H1 (cell line): ENCODE measurements around the gene LRRC4C.

ENCODE experiments used
- CEBPB ChIP-seq: IDR thresholded peaks from 2 replicates; pipeline ENCODE4 v1.6.1; 2012; ENCODE audit warnings: low read depth, low read length
- CREB1 ChIP-seq: IDR thresholded peaks from 2 replicates; pipeline ENCODE4 v1.6.1; 2012; ENCODE audit warnings: inconsistent platforms
- CTCF ChIP-seq, 3 experiments: IDR thresholded peaks; 1 replicate in 2 of 3; 2 replicates in 1 of 3; pipeline versions ENCODE4 v1.5.1 to v1.6.1; 2011; ENCODE audit warnings: low read length in 3 of 3, mild to moderate bottlenecking in 3 of 3, inconsistent platforms in 2 of 3, low read depth in 1 of 3, moderate library complexity in 1 of 3; ENCODE audit not compliant: insufficient read depth in 1 of 3; ENCODE audit errors: control extremely low read depth in 1 of 3
- EP300 ChIP-seq, 2 experiments: IDR thresholded peaks; 1 replicate in 1 of 2; 2 replicates in 1 of 2; pipeline ENCODE4 v1.6.1; 2011 to 2012; ENCODE audit warnings: low read depth in 2 of 2, low read length in 2 of 2, mild to moderate bottlenecking in 2 of 2, borderline replicate concordance in 1 of 2, inconsistent platforms in 1 of 2, moderate library complexity in 1 of 2
- GTF2F1 ChIP-seq: IDR thresholded peaks from 2 replicates; pipeline ENCODE4 v1.6.1; 2012; ENCODE audit warnings: low read depth, low read length, improper control_type of control experiment, borderline replicate concordance
- POLR2A ChIP-seq, 2 experiments: IDR thresholded peaks; 1 replicate in 1 of 2; 2 replicates in 1 of 2; pipeline ENCODE4 v1.6.1; 2011; ENCODE audit warnings: low read depth in 2 of 2, low read length in 2 of 2, mild to moderate bottlenecking in 2 of 2; ENCODE audit errors: control extremely low read depth in 1 of 2
- RAD21 ChIP-seq, 2 experiments: IDR thresholded peaks in 1 of 2; conservative IDR thresholded peaks in 1 of 2; 2 replicates each; pipeline ENCODE4 v1.6.1; 2011; ENCODE audit warnings: low read depth in 2 of 2, low read length in 2 of 2, improper control_type of control experiment in 1 of 2, inconsistent platforms in 1 of 2, mild to moderate bottlenecking in 1 of 2, moderate library complexity in 1 of 2
- SIN3A ChIP-seq, 2 experiments: IDR thresholded peaks in 1 of 2; conservative IDR thresholded peaks in 1 of 2; 2 replicates each; pipeline ENCODE4 v1.6.1; 2011 to 2012; ENCODE audit warnings: low read length in 2 of 2, improper control_type of control experiment in 1 of 2, low read depth in 1 of 2, mild to moderate bottlenecking in 1 of 2
- SP2 ChIP-seq: IDR thresholded peaks from 2 replicates; pipeline ENCODE4 v1.6.1; 2012; ENCODE audit warnings: mild to moderate bottlenecking, low read length, inconsistent platforms
- SUZ12 ChIP-seq: fragments of 200-600 bp; sonication (generic); IDR thresholded peaks from 2 replicates; pipeline ENCODE4 v1.6.1; 2012; ENCODE audit warnings: mild to moderate bottlenecking, inconsistent platforms, low read length, moderate library complexity, mixed read lengths
- TAF1 ChIP-seq: IDR thresholded peaks from 2 replicates; pipeline ENCODE4 v1.6.1; 2011; ENCODE audit warnings: mild to moderate bottlenecking, low read depth, low read length
- TCF12 ChIP-seq: IDR thresholded peaks from 2 replicates; pipeline ENCODE4 v1.6.1; 2011; ENCODE audit warnings: low read depth, mild to moderate bottlenecking, low read length
- YY1 ChIP-seq: IDR thresholded peaks from 2 replicates; pipeline ENCODE4 v1.6.1; 2011; ENCODE audit warnings: low read depth, mild to moderate bottlenecking, low read length
- ZNF274 ChIP-seq: IDR thresholded peaks from 2 replicates; pipeline ENCODE4 v1.7.0; 2012; ENCODE audit warnings: low read length, borderline replicate concordance; ENCODE audit errors: extremely low read depth

- TF ChIP-seq GTF2F1, result no peak
- TF ChIP-seq CTCF (IDR thresholded peaks at IDR 0.05; ENCODE audit: control extremely low read depth in 1 of 3, insufficient read depth in 1 of 3, low read depth in 1 of 3, low read length in 3 of 3), result peak in 1 of 3 experiments; percentile 5; a peak in 1 of 4 replicates
- TF ChIP-seq RAD21 (IDR thresholded peaks at IDR 0.05 in 1 of 2, conservative IDR thresholded peaks at IDR 0.05 in 1 of 2; ENCODE audit: low read depth in 2 of 2, low read length in 2 of 2), result peak; percentile 22 to 33; a peak in 1 of 4 replicates
- no peak for TF ChIP-seq SIN3A (conservative IDR thresholded peaks at IDR 0.05 in 1 of 2, IDR thresholded peaks at IDR 0.05 in 1 of 2; ENCODE audit: low read depth in 1 of 2, low read length in 2 of 2)
- TF ChIP-seq YY1, result no peak
- no peak for TF ChIP-seq CREB1
- no peak for TF ChIP-seq POLR2A (IDR thresholded peaks at IDR 0.05; ENCODE audit: control extremely low read depth in 1 of 2, low read depth in 2 of 2, low read length in 2 of 2)
- TF ChIP-seq TAF1, result no peak
- no peak for TF ChIP-seq SP2
- TF ChIP-seq ZNF274, result no peak
- TF ChIP-seq CEBPB, result no peak
- no peak for TF ChIP-seq TCF12
- TF ChIP-seq SUZ12, result no peak
- TF ChIP-seq EP300 (IDR thresholded peaks at IDR 0.05; ENCODE audit: borderline replicate concordance in 1 of 2, low read depth in 2 of 2, low read length in 2 of 2), result no peak
Observed at GRCh38 chr11:41289408-41289807, 170.0 kb downstream of the LRRC4C start.
